GM19193 (cell line): Measurements from ENCODE around the gene MACO1.
A peak's percentile ranks its signal among the peaks of the same experiment; 100 is the strongest.

Experiments
- POLR2A ChIP-seq: IDR thresholded peaks from 4 replicates; pipeline ENCODE4 v1.6.1; 2011; ENCODE audit not compliant: insufficient read depth, insufficient read length; ENCODE audit errors: extremely low read depth

Gene MACO1

GRCh38 chr1:25534410-25534788 is 103.7 kb downstream of the MACO1 start:
- no peak for TF ChIP-seq POLR2A

DNA sequence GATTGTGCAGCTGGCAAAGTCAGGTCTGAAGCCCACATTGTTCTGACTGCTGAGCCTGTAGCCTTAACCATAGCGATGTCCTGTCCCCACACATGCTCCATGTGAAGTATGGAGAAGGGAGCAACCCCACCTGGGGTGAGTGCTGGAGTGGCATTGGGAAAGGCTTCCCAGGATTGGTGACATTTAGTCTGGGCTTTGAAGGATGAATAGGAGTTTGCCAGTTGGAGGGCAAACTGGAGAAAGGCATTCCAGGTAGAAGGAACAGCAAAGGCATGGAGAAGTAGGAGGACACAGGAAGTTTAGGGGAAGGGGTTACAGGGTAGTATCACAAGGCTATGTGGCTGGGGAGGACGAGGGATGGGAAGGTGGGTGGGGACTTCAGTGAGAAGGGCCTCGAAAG is 105.4 kb downstream of the MACO1 start:
- no peak for TF ChIP-seq POLR2A

GRCh38 chr1:25537153-25537831 is 106.6 kb downstream of the MACO1 start:
- TF ChIP-seq POLR2A, result no peak

- no peak for TF ChIP-seq POLR2A
Measured at GRCh38 chr1:25538191-25538767, 107.6 kb downstream of the MACO1 start.

DNA sequence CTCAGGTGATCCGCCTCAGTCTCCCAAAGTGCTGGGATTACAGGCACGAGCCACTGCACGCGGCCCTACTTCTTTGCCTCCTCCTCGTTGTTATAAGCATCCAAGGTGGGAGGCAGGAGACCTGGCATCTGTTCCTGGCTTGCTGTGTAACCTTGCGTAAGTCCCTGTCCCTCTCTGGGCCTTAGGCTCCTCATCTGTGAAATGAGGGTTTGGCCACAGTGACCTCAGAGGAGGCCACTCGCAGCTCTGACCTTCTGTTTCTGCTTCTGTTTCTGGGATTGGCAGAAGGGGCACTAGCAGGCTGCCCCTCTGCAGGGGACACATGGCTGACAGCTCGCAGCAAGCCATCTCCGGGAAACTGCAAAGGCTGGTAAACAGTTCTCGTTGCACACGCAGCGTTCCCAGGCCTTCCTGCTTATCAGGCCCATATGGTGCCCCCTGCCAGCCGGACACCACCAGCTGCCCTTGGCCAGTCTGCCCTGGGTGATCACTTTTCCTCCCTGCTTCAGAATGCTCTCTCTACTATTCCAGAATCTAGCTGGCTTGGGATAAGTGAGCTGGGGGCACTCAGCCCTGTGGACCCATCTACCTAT is 110.1 kb downstream of the MACO1 start:
- TF ChIP-seq POLR2A, result no peak

GRCh38 chr1:25541425-25541824 is 110.7 kb downstream of the MACO1 start:
- no peak for TF ChIP-seq POLR2A

DNA sequence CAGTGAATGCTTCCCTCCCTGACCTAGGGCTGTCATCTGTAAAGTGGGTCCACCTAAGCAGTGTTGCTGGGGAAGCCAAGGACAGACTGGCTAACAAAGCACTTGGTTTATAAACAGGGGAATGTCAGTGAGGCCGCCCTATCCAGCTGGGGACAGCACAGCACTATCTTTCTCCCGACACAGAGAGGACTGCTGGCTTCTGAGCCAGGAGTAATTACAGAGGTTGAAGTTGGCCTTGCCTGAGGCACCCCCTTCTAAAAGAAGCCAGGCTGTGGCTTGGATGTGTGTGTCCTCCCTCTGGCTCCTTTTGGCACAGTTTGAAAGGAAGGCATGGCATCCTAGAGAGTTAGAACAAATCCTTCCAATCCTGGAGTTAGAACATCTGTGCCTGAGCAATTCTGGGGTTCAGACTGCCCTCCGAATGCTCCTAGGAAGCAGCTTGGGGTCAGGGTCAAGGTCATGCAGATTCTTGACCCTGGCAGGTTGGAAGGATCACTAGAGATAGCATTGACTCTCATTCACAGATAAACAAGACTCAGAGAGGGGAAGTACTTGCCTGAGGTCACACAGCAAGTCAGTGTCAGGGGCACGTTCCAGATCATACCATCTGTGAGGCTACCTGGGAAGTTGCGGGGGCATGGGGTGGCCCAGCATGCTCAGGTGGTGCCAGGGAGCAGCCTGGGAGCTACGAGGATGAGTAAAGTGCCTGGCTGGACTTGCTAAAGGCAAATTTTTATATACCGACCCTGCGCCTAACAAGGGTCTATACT is 111.4 kb downstream of the MACO1 start:
- TF ChIP-seq POLR2A, result no peak

GRCh38 chr1:25543005-25543424 is 112.3 kb downstream of the MACO1 start:
- TF ChIP-seq POLR2A, result no peak

GRCh38 chr1:25543425-25544242 is 112.9 kb downstream of the MACO1 start, which contains the start of gene LDLRAP1:
Gene LDLRAP1 (plus strand): TSS chr1:25543606. CDS start chr1:25543699, 93 bp downstream.
- TF ChIP-seq POLR2A, result peak; percentile 50

DNA sequence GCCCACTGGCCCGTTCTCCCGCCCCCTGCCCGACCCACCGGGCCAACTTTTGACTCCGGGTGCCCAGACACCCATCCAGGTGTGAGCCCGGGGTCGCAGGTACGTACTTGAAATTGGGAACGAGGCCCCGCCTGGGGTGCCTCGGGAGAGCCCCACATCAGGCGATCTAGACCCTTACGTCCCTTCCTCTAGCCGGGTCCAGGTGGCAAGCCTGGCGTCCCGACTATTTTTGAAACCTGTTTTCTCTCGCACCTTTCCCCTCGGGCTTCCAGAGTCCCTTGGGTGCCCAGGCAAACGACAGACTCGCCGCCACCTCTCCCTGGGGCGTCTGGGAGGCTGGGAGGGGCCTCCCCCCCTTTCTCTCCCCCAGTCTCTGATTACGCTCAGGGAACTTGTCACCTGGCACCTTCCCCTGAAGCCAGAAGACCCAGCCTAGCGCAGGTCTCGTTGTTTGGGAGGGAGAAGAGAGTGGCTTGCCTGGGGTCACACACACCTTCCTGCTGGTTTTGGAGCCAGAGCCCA is 113.6 kb downstream of the MACO1 start:
- TF ChIP-seq POLR2A, result no peak

GRCh38 chr1:25544819-25545218 is 114.1 kb downstream of the MACO1 start:
- no peak for TF ChIP-seq POLR2A

DNA sequence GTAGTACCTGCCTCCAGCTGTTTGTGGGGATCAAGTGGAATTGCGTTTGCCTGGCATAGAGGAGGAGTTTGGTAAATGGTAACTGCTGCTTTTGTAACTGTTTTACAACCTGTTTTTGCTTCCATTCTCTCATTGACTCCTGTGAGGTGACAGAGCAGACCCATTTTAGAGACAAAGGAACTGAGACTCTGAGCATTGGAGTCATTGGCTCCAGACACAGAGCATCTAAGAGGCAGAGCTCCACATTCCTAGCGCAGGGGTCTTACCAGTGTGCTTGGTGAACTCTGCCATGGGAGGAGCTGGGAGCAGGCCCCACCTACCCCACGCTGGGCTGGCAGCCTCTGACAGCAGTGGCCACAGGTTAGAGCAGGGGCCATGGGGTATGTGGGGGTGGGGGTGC is 115.1 kb downstream of the MACO1 start:
- TF ChIP-seq POLR2A, result no peak

- TF ChIP-seq POLR2A, result no peak
Measured at GRCh38 chr1:25546193-25546592, 115.5 kb downstream of the MACO1 start.

DNA sequence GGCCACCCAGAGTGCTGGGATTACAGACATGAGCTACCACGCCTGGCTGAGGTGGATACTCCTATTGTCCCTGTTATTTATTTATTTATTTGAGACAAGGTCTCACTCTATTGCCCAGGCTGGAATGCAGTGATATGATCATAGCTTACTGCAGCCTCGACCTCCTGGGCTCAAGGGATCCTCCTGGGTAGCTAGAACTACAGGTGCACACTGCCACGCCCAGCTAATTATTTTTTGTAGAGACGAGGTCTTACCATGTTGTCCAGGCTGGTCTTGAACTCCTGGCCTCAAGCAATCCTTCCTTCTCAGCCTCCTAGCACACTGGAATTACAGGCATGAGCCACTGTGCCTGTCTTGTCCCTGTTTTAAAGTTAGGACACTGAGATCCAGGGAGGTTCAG is 117.9 kb downstream of the MACO1 start:
- no peak for TF ChIP-seq POLR2A
